Measurements from ENCODE around the gene ARHGEF3. TPM values are rescaled to one million over a fixed set of nuclear protein-coding genes. Genes with fewer than 3 reads are reported as not detected.

Gene ARHGEF3, protein sequence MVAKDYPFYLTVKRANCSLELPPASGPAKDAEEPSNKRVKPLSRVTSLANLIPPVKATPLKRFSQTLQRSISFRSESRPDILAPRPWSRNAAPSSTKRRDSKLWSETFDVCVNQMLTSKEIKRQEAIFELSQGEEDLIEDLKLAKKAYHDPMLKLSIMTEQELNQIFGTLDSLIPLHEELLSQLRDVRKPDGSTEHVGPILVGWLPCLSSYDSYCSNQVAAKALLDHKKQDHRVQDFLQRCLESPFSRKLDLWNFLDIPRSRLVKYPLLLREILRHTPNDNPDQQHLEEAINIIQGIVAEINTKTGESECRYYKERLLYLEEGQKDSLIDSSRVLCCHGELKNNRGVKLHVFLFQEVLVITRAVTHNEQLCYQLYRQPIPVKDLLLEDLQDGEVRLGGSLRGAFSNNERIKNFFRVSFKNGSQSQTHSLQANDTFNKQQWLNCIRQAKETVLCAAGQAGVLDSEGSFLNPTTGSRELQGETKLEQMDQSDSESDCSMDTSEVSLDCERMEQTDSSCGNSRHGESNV
- 60.4 and 72.2 TPM in 2 replicates for total RNA-seq
- long read RNA-seq, transcript ARHGEF3-212 (9 exons, 2,024 nt): minor isoform, 19 of 301 reads
- long read RNA-seq, transcript ARHGEF3-202 (13 exons, 3,639 nt): minor isoform, 5 of 301 reads
- long read RNA-seq, transcript ARHGEF3-201 (10 exons, 3,602 nt): major isoform, 201 of 301 reads
- long read RNA-seq, partial matches to known transcripts: 31 of 301 reads
- long read RNA-seq, other reads (novel, unspliced or antisense): 43 of 301 reads

DNA sequence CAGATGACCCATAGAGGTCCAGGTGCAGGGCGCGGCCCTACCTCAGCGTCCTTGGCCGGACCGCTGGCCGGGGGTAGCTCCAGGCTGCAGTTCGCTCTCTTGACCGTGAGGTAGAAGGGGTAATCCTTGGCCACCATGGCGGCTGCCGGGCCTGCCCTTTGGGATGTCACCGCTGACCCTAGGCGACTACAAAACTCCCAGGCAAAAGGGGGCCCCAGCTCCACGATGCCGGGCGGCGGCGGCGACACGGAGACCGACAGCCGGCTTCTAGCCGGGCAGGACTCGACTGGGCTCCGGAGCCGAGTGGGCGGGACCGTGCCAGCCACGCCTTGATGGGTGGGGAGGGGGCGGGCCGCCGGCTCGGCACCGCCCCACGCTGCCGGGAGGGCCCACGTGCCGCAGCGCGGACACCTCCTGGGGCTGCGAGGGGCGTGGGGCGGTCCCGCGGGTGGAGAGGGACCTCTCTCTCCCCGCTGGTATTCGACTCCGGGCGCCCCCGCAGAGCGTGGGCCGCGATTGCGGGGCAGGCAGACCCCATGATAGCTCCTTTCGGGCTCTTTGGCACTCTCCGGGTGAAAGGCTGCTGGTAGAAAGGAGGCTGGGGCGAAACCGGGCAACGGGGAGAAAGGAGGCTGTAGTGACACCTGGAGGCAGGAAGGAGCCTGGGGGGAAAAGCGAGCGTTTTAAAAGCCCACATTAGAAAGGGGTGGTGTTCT, at the start of gene ARHGEF3:
Gene ARHGEF3, minus strand, starts transcription at position 288 of the 716 bp plus-strand sequence. Its CDS starts 151 bp downstream, at position 137.
- no peaks in the 10 kb centered on the region for H3K9me3 Mint-ChIP-seq (ENCODE audit: low read depth)
- H3K4me3 Mint-ChIP-seq (ENCODE audit: low read depth): peak within 1 kb of the TSS; percentile 94
- DNase-seq (ENCODE audit: low spot score, unreplicated experiment): peak; percentile 71
- peaks cover 33% of the 10 kb centered on the region for H3K4me1 Mint-ChIP-seq (ENCODE audit: low read depth)
- H3K27me3 Mint-ChIP-seq: no peaks in the 10 kb centered on the region
- peak within 1 kb of the TSS; percentile 95 for H3K27ac Mint-ChIP-seq
- TF ChIP-seq, protein P1, sequence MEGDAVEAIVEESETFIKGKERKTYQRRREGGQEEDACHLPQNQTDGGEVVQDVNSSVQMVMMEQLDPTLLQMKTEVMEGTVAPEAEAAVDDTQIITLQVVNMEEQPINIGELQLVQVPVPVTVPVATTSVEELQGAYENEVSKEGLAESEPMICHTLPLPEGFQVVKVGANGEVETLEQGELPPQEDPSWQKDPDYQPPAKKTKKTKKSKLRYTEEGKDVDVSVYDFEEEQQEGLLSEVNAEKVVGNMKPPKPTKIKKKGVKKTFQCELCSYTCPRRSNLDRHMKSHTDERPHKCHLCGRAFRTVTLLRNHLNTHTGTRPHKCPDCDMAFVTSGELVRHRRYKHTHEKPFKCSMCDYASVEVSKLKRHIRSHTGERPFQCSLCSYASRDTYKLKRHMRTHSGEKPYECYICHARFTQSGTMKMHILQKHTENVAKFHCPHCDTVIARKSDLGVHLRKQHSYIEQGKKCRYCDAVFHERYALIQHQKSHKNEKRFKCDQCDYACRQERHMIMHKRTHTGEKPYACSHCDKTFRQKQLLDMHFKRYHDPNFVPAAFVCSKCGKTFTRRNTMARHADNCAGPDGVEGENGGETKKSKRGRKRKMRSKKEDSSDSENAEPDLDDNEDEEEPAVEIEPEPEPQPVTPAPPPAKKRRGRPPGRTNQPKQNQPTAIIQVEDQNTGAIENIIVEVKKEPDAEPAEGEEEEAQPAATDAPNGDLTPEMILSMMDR (IDR thresholded peaks at IDR 0.05; ENCODE audit: unreplicated experiment): peak; percentile 51
- no peaks in the 10 kb centered on the region for H3K36me3 Mint-ChIP-seq (ENCODE audit: insufficient read depth)

DNA sequence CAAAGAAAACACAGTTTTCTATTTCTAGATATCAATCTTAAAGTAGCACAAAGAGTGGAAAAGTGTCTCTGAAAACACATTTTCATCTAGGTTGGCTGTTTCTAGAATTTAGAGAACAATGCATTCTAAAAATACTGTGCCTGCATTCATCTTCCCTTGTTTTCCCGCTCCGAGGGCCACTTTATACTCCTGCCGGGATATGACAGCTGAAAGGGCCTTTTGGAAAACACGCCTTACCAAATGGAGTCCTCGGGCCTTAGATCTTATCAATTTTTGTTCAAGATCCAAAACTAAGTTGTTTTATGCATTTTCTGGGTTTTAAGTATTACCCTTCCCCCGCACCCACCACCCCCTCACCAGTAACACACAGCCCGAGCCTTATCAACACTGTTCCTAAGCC, 47.9 kb upstream of the ARHGEF3 start:
- H3K36me3 Mint-ChIP-seq (ENCODE audit: insufficient read depth): no peaks in the 10 kb centered on the region
- peak overlapping the region; percentile 69 for H3K27ac Mint-ChIP-seq
- TF ChIP-seq, protein P1 (IDR thresholded peaks at IDR 0.05; ENCODE audit: unreplicated experiment): no peak
- no peaks in the 10 kb centered on the region for H3K27me3 Mint-ChIP-seq
- H3K4me1 Mint-ChIP-seq (ENCODE audit: low read depth): peaks cover 23% of the 10 kb centered on the region
- H3K4me3 Mint-ChIP-seq (ENCODE audit: low read depth): no peak overlapping the region
- DNase-seq (ENCODE audit: low spot score, unreplicated experiment): no peak
- H3K9me3 Mint-ChIP-seq (ENCODE audit: low read depth): no peaks in the 10 kb centered on the region

DNA sequence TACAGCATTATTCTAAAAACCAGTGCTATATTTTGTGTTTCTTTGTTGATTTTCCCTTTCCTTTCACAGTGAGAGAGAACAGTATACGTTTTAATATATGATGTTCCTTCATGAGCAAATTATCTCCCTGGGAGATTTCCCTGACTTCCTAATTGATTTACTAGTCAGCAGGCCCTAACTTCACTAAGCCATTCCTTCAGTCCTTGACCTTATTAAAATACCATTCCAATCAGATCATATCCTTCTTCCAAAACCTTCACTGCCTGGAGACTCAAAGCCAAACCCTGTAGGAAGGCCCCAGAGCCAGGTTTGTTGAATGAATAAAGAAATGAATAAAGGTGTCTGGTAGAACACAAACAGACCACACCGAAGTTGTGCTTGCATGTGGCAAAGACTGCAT, 43.8 kb upstream of the ARHGEF3 start:
- H3K27ac Mint-ChIP-seq: no peak overlapping the region
- H3K36me3 Mint-ChIP-seq (ENCODE audit: insufficient read depth): no peaks in the 10 kb centered on the region
- no peaks in the 10 kb centered on the region for H3K9me3 Mint-ChIP-seq (ENCODE audit: low read depth)
- TF ChIP-seq, protein P1 (IDR thresholded peaks at IDR 0.05; ENCODE audit: unreplicated experiment): no peak
- H3K4me3 Mint-ChIP-seq (ENCODE audit: low read depth): no peak overlapping the region
- H3K27me3 Mint-ChIP-seq: no peaks in the 10 kb centered on the region
- H3K4me1 Mint-ChIP-seq (ENCODE audit: low read depth): peaks cover 18% of the 10 kb centered on the region
- DNase-seq (ENCODE audit: low spot score, unreplicated experiment): no peak

DNA sequence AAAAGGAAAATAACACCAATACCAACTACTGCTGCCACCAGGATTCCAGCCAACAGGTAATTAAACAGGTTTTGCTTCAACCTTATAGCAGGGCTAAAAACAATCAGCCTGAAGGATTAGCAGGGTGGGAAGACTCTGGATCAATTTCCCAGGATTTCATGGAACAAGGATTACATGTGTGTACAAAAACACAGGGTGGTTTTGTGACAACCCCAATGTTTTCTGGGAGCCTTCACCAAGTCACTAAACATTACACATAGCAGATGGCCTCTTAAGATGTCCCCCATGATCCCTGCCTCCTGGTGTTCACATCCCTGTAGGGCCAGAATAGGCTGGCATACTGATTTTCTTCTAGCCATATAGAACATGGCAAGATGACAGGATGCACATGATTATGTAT, 42.8 kb upstream of the ARHGEF3 start:
- H3K4me1 Mint-ChIP-seq (ENCODE audit: low read depth): peaks cover 19% of the 10 kb centered on the region
- no peaks in the 10 kb centered on the region for H3K36me3 Mint-ChIP-seq (ENCODE audit: insufficient read depth)
- H3K27me3 Mint-ChIP-seq: no peaks in the 10 kb centered on the region
- DNase-seq (ENCODE audit: low spot score, unreplicated experiment): no peak
- no peaks in the 10 kb centered on the region for H3K9me3 Mint-ChIP-seq (ENCODE audit: low read depth)
- H3K27ac Mint-ChIP-seq: no peak overlapping the region
- TF ChIP-seq, protein P1 (IDR thresholded peaks at IDR 0.05; ENCODE audit: unreplicated experiment): no peak
- H3K4me3 Mint-ChIP-seq (ENCODE audit: low read depth): no peak overlapping the region
